Stimulated activated CD8-positive, alpha-beta memory T cell treated with anti-CD3 and anti-CD28 coated beads, Interleukin-15, amount 100 ng/mL, for 24 hours (primary cell): Measurements from ENCODE around the gene ATP11A.
"Not testable (repeated sequence)": the region's sequence is repeated elsewhere in the genome, so short reads cannot be mapped to it uniquely, and the experiment has no call there.

Source experiments
- DNase-seq: peaks from one replicate; pipeline ENCODE4 v3.0.0-alpha.2; 2020; ENCODE audit warnings: low read depth

The ATP11A gene

DNA sequence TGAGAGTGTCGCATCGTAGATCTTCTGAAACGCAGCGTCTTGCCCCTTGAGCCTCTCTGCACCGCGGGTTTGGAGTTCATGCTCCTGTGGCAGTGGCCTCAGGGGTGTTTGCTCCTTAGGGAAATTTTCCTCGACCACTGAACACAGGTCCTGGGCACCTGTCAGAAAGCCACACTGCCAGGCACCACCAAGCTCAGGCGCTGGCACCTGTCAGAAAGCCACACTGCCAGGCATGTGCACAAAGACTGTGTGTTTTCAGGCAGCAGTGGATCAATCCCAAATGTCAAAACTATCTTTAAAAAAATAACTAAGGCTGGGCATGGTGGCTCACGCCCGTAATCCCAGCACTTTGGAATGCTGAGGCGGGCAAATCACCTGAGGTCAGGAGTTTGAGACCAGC is 87.1 kb downstream of the ATP11A start:
- DNase-seq, result no peak

DNA sequence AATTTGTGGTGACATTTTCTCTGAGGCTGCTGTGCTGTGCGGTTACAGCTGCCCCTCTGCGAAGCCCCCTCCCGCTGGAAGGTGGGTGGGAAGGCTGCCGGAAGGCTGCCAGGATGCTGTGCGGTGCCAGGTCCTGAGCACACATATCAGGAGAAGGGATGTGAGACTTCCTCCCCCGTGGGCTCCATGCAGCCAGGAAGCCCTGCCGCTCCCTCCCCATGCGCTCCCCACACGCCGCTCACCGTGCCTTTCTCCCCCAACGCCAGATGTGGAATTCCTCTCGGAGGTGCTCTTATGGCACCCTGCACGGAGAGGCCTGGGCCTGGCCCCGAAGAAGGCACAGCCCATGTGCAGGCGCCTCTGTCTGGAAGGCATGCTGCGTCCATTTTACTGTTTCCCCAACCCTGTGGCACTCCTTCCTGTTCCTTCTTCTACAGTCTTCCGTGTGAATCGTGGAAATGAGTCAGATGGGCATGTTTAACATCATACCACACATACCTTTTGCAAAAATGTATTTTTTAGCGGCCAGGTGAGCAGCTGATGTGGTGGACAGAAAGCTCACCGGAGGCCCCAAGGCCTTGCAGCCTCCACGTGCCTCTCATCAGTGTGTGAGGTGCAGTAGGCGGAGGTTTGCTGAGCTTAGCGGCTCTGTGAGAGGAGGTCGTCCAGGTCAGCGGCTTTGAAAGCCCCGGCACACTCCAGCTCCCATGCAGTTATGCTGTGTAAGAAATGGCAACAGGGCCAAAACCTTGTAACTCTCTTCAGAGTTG is 88.0 kb downstream of the ATP11A start:
- DNase-seq, result no peak

DNA sequence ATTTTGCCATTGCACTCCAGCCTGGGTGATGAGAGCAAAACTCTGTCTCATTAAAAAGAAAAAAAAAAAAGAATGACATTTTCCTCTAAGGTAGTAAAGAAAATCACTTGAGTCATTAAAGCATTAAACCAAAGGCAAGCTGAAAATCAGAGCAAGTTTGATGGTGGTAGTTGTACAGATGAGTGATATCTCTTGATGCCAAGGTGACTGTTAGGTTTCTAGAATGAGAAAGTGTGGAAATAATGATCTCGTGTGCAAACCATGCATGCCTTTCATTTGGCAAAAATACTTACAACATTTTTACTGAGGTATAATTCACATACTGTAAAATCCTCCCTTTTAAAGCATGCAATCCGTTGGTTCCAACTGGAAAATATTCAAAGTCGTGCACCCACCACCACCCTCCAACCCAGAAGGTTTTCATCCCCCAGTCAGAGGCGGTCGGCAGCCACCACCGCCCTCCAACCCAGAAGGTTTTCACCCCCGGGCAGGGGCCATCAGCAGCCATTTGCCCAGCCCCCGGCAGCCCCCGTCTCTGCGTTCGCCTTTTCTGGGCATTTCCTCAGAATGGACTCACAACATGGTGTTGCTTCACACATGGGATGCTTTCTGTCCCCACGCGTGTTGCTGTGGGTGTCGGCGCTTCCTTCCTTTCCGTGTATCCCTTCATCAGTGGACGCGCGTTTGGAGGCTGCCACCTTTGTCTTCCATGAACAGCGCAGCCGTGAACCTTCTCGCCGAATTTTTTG is 90.2 kb downstream of the ATP11A start:
- no peak for DNase-seq

DNA sequence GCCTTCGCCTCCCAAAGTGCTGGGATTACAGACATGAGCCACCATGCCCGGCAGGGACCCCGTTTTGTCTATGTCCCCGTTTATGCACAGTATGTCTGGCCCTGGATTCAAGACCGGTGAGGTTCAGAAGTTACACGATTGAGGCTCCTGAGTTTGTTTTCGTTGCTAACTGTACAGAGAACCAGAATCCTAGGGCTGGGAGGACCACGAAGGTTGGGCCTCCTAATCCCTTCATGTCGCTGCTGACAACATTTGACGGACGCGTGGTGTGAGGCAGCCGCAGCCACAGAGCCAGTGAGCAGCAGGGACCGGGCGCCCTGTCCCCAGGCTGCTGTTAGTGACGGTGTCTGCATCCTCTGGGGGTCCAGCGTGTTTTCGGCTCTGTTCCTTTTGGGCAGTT is 91.4 kb downstream of the ATP11A start:
- no peak for DNase-seq

DNA sequence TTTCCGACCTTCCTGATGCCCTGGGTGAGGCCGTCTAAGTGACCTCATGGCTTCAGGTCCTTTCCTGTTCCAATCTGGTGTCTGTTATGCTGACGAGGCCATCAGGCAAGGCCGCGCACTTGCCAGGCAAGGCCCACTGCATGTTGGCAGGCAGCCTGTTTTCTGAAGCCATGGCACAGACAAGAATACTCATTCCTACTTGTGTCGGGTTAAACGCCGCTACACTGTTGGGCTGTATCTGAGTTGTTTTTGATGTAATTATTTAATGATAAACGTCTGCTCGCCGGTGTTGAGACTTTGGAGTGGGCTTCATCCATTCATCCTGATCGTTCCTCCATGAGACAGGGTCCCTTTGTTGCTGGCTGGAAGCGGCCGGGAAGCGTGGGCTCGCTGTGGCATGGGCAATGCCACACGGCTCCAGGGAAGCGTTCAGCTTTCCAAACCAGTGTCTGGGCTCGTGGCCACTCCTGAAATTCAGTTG is 92.1 kb downstream of the ATP11A start:
- DNase-seq, result no peak

DNA sequence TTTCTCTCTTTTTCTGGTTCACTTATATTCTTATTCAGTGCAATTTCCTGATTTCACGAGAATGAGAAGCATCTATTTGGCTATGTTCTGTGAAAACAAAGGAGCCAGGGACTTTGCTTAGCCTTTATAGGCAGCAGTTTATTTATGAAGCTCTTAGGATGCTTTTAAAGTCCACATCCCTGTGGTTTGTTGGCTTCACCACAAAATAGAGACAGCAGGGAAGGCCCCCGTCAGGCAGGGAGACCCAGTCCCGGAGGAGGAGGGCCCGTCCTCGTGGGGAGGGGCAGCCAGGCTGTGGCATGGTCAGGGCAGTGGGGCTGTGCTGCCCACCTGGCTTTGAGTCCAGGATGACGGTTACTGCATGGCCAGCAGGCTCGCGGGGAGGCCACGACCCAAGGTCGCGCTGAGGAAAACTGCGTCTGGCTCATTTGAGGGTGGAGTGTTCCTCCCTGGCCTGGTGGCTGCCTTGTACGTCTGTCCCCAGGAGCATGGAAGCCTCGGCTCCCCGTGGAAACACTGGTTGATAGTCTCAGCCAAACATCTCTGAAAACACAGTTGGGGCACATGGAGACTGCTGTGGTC is 92.7 kb downstream of the ATP11A start:
- DNase-seq, result no peak

DNA sequence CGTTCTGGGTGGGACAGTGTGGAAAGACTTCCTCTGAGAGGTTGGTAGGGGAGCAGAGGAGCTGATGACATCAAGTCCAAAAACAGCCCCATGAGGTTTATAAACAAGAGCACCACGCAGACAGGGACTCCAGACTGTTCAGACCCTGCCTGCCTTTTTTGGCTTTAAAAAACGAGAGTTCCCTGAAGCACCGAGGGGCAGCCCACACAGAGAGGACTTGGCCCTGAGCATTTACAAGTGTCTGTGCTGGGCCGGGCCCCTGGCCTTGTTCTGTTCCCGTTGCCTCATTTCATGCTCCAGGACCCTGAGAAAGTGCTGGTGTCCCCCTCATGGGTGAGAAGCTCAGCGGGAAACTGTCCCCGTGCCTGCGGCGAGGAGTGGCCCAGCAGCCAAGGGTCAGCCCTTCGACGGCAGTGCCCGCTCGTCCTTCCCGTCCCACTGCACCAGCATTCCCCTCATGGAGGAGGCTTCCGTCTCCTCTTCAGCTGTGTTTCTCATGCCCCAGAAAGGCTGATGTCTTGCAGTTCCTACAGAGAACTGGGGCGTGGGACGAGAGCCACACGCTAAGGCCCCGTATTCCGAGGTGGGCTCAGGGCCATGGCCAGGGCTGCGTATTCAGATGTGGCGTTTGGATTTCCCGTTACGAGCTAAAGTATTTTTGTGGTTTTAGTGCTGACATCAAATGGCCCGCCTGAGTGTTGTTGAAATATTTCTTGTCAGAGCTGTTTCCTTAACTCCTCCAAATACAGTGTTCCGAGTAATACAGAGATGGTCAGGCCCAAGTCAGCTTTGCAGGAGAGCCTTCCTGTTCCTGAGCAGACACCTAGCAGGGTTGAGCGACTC is 93.5 kb downstream of the ATP11A start:
- DNase-seq, result no peak

DNA sequence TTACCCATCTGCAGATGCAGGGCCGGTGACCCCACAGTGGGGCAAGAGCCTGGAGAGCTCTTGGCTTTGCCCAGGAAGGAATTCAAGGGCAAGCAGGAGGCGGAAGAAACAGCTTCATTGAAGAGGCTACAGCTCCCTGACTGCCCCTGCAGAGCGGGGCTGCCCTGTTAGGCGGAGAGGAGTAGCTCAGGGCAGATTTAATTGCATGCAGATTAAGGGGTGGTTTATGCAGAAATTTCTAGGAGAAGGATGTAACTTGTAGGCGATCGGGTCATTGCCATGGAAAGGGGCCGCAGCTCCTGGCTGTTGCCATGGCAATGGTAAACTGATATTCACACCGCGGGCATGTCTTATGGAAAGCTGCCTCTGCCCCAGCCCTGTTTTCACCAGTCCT is 94.1 kb downstream of the ATP11A start:
- DNase-seq, result no peak

DNA sequence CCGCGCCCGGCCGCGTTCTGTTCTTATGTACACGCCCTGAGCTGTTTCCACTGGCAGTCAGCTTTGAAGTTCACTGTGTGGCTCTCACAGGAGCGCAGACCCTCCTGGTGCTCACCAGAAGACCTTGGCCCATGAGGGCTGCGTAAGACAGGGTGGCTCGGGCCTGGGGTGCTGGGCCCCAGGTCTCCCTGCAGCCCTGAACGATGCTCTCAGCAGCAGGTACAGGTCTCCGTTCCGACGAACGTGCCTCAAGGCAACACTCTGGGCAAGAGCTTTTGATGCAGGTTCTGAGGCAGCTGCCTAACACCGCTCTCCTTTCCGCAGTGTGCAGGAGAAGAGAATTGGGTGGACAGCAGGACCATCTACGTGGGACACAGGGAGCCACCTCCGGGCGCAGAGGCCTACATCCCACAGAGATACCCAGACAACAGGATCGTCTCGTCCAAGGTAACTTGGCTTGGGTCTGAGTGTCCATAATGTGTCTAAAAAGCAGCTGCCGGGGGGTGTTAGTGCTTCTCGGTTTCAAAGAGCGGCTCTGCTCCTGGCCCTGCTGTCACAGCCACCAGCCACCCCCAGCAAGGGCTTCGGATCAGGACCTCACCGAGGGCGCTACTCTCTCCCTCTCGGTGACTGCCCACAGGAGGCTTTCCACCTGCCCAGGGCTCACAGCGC is 95.1 kb downstream of the ATP11A start:
- no peak for DNase-seq

DNA sequence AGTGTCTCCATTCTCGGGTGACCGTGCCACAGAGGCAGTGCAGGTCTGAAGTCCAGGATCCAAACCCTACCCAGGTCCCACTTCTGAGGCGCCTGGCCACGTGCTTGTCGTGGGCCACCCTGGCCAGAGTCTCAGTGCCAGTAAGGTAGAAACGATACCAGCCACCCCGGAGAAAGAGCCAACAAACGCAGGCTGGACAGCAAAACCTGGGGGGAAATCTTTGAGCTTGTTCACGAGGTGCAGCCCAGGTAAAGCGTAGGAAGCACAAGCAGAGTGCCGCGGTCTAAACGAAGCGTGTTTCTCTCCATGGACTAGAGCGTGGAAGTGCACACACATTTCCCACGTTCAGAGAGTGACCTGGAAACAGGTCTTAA is 95.6 kb downstream of the ATP11A start:
- DNase-seq, result no peak

DNA sequence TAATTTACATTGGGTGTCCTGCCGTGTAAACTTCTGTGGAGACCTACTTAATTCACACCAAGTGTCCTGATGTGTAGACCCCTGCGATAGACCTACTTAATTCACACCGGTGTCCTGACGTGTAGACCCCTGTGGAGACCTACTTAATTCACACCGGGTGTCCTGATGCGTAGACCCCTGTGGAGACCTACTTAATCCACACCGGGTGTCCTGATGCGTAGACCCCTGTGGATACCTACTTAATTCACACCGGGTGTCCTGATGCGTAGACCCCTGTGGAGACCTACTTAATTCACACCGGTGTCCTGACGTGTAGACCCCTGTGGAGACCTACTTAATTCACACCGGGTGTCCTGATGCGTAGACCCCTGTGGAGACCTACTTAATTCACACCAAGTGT is 97.0 kb downstream of the ATP11A start:
- not testable (repeated sequence) for DNase-seq

DNA sequence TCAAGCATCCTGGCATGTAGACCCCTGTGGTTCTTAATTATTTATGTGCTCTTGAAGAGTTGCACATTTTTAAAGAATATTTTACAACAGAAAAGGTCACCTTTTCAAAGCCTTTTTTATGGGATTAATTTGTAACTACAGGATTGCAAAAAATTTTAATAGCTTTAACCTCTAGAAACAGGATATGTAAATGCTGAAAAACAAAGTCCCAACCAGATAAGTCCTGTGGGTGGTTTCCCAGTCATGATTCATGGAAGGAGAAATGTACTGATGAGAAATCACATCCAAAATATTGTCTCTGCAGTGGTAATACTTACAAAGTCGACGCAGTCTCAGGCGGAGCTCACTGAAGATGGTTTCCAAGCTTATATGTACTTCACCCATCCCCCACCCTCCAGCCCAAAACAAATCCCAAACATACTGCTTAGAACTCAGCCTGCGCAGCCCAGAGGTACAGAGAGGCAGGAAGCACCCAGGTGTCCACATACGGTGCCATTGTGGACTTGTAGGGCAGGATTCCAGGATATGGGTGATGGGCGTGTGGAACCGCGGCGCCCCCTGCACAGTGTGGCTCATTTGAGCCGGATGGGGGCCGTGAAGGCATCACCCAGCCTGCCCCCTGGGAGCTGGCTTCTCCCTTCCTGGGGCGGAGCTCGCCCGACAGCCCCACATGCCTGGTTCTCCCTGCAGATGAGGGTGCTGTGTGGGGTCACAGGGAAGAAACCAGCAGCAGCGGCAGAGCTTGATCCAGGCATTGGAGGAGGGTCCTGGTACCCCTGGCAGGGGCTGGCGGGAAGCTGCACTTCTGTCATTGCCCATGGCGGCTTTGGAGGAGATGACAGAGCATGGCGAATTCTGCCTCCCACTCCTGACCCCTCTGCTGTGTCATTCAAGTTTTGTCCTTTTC is 101.2 kb downstream of the ATP11A start:
- no peak for DNase-seq

DNA sequence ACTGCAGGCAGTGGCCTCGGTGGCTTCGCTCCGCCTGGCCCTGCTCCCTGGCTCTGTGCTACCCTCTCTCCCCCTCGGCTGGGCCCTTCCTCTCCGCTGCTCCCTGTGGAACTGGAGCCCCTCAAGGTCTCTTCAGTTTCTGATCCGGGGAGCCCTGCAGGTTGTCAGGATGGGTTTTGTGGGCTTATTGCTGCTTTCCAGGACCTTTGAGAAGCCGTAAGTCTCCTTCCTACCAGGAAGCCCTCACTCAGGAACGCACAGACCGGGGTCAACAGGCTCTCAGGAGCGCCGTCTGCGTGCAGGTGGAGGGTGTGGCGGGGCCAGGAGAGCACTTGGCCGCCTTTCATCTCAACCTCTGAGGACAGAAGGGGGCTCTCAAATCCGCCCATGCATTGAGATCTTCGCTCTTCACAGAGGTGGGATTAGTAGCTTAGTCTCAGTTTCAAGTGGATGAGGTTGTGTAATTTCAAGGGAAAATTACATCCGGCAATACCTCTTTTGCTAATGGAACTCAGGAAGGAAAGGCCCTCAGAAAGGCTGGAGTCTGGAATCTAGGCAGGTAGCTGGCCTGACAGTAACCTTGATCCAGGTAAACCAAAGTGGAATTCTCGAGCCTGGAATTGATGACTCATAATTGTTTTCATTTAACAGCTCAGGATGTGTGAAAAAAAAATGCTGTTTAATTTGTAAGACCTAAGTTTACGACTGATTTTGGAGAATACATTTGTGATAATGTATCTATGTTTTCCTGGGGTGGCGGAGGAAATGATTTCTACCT is 102.0 kb downstream of the ATP11A start:
- no peak for DNase-seq

DNA sequence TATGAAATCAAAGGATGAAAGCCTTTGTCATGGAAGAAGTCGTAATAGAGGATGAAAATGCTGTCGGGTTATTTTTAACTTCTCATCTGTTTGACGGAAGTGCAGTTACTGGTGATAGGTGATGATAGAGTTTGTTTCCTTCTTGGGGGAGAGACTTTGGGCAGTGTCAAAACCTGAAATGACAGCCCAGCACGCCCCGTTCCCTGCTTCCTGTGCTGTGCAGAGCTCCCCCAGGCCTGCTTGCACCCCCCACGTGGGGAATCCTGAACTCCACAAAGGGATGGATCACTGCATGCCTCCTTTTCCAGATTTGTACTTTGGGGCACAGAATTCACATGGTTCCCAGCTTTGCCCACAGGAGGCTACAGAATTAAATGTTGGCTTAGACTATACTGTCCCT is 102.7 kb downstream of the ATP11A start:
- DNase-seq, result no peak

DNA sequence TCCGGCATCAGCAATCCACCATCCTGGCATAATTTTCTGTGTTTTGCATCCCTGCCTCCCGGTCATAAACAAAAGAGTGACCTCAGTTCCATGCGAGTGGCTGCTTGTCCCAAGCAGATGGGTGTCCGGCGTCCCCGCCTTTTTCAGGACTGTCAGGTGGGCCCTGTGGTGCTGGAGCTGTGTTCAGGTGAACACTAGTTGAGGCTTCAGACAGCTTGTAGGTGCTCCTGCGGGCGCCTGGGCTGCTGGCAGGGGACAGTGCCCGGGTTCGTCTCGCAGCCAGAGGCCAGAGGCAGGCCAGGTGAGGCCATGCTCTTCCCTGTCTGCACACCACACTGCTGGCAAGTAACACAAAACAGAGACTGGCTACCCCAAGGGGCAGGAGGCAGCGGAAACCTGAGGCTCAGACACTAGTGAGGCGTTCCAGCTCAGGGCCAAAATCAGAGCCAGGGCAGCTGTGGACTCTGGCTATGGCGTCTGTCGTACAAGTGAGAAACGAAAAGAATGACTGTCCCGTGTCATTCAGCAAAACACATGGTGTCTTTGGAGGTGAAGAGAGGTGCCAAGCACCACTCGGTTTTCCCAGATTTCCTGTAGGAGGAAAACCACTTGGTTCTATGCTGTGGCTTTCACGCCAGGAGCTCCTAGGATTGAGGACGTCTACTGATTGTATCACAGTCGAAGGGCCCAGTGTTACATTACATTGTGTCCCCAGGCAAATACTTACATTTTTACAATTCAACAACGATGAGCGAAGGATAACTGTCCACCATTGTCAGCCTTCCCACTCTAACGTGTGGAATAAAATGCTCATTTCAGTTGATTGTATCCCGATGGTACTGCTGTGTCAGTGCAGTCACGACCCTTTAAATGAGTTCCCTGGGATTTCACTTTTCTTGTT is 104.0 kb downstream of the ATP11A start:
- DNase-seq, result no peak

DNA sequence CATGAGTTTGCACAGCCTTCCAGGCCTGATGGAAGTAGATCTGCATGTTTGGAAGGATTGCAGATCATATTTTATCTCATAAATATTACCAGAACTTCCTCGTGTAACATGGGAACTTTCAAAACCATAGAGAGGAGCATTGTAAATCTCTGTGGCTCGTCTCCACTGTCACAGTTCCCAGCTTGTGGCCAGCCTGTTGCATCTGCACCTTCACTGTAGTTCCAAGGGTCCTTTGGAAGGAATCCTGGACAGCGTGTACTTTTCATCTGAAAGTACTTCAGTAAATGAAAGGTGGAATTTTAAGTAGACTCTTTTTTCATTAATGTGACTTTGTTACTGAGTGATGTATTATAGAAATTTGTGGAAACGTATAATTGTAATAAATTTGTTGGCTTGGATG is 105.4 kb downstream of the ATP11A start:
- DNase-seq, result no peak

DNA sequence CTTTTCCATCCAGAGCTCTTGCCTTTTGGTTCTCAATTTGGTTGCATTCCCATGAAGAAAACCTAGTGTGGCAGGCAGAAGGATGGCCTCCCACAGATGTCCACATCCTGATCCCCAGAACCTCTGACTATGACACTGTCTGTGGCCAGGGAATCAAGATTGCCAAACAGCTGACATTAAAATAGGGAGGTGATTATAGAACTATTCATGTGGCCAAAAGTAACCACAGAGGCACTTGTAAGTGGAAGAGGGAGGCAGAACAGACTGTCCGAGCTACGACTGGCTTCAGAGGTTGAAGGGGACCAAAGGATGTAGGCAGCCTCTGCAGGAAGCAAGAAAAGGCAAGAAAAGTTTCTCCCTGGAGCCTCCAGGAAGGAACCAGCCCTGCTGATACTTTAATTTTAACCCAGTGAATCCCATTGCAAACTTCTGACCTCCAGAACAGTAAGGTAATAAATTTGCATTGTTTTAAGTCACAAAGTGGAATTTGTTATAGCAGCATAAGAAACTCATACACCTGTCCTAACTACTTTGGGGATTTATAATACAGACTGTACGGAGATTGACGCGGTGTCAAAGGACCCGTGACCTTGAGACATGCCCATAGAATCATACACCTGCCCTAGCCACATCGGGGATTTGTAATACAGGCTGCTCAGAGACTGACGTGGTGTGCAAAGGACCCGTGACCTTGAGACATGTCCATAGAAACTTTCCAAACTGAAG is 106.5 kb downstream of the ATP11A start:
- DNase-seq, result no peak

DNA sequence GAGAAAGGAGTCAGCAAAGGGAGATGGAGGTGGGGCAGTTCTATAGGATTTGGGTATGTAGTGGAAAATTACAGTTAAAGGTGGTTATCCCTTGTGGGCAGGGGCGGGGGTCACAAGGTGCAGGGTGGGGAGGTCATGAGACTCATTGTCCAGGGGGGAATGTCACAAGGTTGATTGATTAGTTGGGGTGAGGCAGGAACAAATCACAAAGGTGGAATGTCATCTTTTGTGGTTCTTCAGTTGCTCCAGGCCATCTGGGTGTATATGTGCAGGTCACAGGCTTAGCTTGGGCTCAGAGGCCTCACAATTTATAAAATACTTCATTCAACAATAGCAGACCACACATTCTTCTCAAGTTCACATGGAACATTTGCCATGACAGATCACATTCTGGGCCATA is 109.6 kb downstream of the ATP11A start:
- no peak for DNase-seq
